ENCODE results near the gene NTNG2. TPM values are rescaled to one million over a fixed set of nuclear protein-coding genes. Genes with fewer than 3 reads are reported as not detected.

Gene NTNG2
- total and polyA plus RNA-seq, 10 of the 15 experiments (the other 5 are each of a cell fraction or from before 2014, with no cell fraction given) = 0.37 to 0.79 (median 0.45) TPM; not detected in 6

DNA sequence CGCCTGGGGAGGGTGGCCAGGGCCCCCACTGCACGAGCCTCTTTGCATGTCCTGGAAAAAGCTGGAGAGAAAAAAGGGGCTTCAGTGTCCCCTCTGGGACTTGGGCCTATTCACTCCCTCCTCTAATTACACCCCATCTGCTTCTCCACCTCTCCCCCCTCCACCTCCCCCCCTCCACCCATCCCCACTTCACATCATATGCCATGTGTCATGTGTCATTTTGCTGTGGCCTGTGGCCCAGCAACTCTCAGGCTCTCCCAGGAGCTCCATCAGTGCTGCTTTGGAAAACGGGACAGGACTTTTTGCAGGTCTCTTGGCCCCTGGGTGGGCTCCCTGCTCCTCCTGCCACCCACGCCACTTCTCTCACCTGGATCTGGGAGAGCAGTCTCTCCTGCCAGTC, 68.7 kb downstream of the NTNG2 start (continued):
- TF ChIP-seq CBX3 (IDR thresholded peaks at IDR 0.05; ENCODE audit: borderline replicate concordance, low read depth) = no peak

DNA sequence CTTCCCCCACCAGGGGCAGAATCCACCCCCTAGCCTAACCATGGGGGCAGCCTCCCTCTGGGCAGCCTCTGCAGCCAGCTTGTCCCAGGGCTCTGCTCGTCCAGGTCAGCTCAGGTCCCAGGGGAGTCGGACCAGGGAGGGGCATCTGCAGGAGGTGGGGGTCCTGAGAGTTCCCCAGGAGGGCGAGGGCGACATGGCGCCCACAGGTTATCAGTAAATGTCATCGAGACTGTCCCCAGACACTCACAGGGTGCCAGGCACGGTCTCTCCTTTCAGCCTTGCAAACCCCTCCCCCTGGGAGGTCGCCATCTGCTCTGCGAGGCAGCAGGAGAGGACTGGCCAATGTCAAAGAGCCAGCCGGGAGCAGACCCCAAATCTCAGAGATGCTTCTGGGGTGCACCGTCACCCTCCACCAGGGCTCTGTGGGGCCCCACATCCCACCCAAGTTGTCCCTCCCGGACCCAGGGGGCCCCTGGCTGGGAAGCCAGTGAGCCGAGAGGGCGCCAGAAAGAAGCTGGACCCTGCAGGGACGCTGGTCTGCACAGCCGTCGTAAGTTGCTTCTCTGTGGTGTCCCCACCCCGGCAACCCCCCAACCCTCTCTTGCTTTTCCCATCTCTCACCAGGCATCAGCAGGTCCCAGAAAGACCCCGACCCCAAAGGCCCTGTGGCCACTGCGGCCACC, 69.3 kb downstream of the NTNG2 start:
- Histone ChIP-seq H3K4me1 (ENCODE audit: control insufficient read depth, insufficient read depth, low read length) (no peaks in the 10 kb centered on the region), H3K9ac (ENCODE audit: control insufficient read depth, insufficient read depth, low read length) (no peak overlapping the region), H3K4me2 (ENCODE audit: control insufficient read depth, insufficient read depth) (no peak overlapping the region), H3K27me3 (replicated peaks in 1 of 2; ENCODE audit: control insufficient read depth in 2 of 2, insufficient read depth in 2 of 2, low read length in 1 of 2) (no peaks in the 10 kb centered on the region; a peak in 1 of 4 replicates), H3K4me3 (no peak overlapping the region), H3K9me3 (replicated peaks; ENCODE audit: control insufficient read depth, insufficient read depth, low read length) (no peaks in the 10 kb centered on the region), H2AFZ (ENCODE audit: control insufficient read depth, low read depth, low read length) (no peak overlapping the region), H3K79me2 (ENCODE audit: control insufficient read depth, insufficient read depth, low read length) (no peaks in the 10 kb centered on the region), H3K27ac (ENCODE audit: control insufficient read depth, insufficient read depth) (no peak overlapping the region), H4K20me1 (ENCODE audit: control insufficient read depth, insufficient read depth) (no peaks in the 10 kb centered on the region), H3K36me3 (ENCODE audit: control insufficient read depth in 2 of 2, insufficient read depth in 2 of 2, low read length in 1 of 2) (no peaks in the 10 kb centered on the region)
- SMC1A ChIA-PET (ENCODE audit: uncharacterized antibody, unreplicated experiment) = no interaction called here
- 38% methylated on average over 19 of the region's 20 CpGs for WGBS (ENCODE audit: insufficient coverage, insufficient replicate concordance, low lambda C conversion rate, missing lambda C conversion rate)
- RAD21 ChIA-PET (ENCODE audit: unreplicated experiment) = no interaction called here
- intact Hi-C loops (cut with micrococcal nuclease; ENCODE audit: unreplicated experiment) = no loop called here
- DNase-seq (ENCODE audit: low read depth, low spot score) (no peak), FAIRE-seq (no peak), ATAC-seq (no peak)
- CTCF ChIA-PET = no interaction called here
- POLR2A ChIA-PET = no interaction called here
- in situ Hi-C loops (cut with MboI) = loop anchor here (25.0 kb wide), 1 partner anchor 644 kb away; no protein-coding TSS in a partner anchor
- no TSS peak for BruUV-seq (replicated peaks)
- TF ChIP-seq TARDBP (IDR thresholded peaks at IDR 0.05; ENCODE audit: borderline replicate concordance) = no peak
- no peak for TF ChIP-seq MYB (IDR thresholded peaks at IDR 0.05; ENCODE audit: borderline replicate concordance, low read depth, low read length)
- TF ChIP-seq, protein P1, sequence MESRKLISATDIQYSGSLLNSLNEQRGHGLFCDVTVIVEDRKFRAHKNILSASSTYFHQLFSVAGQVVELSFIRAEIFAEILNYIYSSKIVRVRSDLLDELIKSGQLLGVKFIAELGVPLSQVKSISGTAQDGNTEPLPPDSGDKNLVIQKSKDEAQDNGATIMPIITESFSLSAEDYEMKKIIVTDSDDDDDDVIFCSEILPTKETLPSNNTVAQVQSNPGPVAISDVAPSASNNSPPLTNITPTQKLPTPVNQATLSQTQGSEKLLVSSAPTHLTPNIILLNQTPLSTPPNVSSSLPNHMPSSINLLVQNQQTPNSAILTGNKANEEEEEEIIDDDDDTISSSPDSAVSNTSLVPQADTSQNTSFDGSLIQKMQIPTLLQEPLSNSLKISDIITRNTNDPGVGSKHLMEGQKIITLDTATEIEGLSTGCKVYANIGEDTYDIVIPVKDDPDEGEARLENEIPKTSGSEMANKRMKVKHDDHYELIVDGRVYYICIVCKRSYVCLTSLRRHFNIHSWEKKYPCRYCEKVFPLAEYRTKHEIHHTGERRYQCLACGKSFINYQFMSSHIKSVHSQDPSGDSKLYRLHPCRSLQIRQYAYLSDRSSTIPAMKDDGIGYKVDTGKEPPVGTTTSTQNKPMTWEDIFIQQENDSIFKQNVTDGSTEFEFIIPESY (IDR thresholded peaks at IDR 0.05) = no peak
- TF ChIP-seq, protein P2, sequence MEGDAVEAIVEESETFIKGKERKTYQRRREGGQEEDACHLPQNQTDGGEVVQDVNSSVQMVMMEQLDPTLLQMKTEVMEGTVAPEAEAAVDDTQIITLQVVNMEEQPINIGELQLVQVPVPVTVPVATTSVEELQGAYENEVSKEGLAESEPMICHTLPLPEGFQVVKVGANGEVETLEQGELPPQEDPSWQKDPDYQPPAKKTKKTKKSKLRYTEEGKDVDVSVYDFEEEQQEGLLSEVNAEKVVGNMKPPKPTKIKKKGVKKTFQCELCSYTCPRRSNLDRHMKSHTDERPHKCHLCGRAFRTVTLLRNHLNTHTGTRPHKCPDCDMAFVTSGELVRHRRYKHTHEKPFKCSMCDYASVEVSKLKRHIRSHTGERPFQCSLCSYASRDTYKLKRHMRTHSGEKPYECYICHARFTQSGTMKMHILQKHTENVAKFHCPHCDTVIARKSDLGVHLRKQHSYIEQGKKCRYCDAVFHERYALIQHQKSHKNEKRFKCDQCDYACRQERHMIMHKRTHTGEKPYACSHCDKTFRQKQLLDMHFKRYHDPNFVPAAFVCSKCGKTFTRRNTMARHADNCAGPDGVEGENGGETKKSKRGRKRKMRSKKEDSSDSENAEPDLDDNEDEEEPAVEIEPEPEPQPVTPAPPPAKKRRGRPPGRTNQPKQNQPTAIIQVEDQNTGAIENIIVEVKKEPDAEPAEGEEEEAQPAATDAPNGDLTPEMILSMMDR (IDR thresholded peaks at IDR 0.05 in 2 of 3, conservative IDR thresholded peaks at IDR 0.05 in 1 of 3; ENCODE audit: control insufficient read depth in 2 of 3, extremely low read depth in 1 of 3, insufficient read depth in 1 of 3, low read depth in 3 of 3, low read length in 3 of 3) = no peak
- TF ChIP-seq RBBP5 (conservative IDR thresholded peaks at IDR 0.05) = no peak
- TF ChIP-seq SP1 (IDR thresholded peaks at IDR 0.05; ENCODE audit: low read depth, low read length) = no peak
- TF ChIP-seq EZH2 (IDR thresholded peaks at IDR 0.05; ENCODE audit: borderline replicate concordance, control insufficient read depth, low read depth, low read length) = no peak
- TF ChIP-seq, protein P3, sequence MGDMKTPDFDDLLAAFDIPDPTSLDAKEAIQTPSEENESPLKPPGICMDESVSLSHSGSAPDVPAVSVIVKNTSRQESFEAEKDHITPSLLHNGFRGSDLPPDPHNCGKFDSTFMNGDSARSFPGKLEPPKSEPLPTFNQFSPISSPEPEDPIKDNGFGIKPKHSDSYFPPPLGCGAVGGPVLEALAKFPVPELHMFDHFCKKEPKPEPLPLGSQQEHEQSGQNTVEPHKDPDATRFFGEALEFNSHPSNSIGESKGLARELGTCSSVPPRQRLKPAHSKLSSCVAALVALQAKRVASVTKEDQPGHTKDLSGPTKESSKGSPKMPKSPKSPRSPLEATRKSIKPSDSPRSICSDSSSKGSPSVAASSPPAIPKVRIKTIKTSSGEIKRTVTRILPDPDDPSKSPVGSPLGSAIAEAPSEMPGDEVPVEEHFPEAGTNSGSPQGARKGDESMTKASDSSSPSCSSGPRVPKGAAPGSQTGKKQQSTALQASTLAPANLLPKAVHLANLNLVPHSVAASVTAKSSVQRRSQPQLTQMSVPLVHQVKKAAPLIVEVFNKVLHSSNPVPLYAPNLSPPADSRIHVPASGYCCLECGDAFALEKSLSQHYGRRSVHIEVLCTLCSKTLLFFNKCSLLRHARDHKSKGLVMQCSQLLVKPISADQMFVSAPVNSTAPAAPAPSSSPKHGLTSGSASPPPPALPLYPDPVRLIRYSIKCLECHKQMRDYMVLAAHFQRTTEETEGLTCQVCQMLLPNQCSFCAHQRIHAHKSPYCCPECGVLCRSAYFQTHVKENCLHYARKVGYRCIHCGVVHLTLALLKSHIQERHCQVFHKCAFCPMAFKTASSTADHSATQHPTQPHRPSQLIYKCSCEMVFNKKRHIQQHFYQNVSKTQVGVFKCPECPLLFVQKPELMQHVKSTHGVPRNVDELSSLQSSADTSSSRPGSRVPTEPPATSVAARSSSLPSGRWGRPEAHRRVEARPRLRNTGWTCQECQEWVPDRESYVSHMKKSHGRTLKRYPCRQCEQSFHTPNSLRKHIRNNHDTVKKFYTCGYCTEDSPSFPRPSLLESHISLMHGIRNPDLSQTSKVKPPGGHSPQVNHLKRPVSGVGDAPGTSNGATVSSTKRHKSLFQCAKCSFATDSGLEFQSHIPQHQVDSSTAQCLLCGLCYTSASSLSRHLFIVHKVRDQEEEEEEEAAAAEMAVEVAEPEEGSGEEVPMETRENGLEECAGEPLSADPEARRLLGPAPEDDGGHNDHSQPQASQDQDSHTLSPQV (IDR thresholded peaks at IDR 0.05) = no peak
- TF ChIP-seq FOS (IDR thresholded peaks at IDR 0.05; ENCODE audit: borderline replicate concordance, extremely low read depth, insufficient read length) = no peak
- TF ChIP-seq, protein P4, sequence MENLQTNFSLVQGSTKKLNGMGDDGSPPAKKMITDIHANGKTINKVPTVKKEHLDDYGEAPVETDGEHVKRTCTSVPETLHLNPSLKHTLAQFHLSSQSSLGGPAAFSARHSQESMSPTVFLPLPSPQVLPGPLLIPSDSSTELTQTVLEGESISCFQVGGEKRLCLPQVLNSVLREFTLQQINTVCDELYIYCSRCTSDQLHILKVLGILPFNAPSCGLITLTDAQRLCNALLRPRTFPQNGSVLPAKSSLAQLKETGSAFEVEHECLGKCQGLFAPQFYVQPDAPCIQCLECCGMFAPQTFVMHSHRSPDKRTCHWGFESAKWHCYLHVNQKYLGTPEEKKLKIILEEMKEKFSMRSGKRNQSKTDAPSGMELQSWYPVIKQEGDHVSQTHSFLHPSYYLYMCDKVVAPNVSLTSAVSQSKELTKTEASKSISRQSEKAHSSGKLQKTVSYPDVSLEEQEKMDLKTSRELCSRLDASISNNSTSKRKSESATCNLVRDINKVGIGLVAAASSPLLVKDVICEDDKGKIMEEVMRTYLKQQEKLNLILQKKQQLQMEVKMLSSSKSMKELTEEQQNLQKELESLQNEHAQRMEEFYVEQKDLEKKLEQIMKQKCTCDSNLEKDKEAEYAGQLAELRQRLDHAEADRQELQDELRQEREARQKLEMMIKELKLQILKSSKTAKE (IDR thresholded peaks at IDR 0.05; ENCODE audit: low read depth, poor library complexity, severe bottlenecking) = no peak
